Coronary artery (tissue), 2 donors: ENCODE data around the gene THAP11.

ENCODE experiments used
- DNase-seq: peaks from one replicate; pipeline ENCODE4 v3.0.0-alpha.2; 2017; ENCODE audit warnings: low spot score
- H3K27ac ChIP-seq, 2 donors: fragments of 200-600 bp; sonication (generic); one replicate each; pipeline ENCODE4 v1.5.1; 2016 to 2019
- H3K4me3 ChIP-seq: fragments of 200-600 bp; sonication (generic); 2 replicates; pipeline ENCODE4 v1.5.1; 2016; ENCODE audit warnings: mild to moderate bottlenecking, moderate library complexity
- TF ChIP-seq, protein P1 (sequence below): fragments of 200-600 bp; sonication (generic); IDR thresholded peaks from one replicate; pipeline ENCODE4 v1.5.1; 2019; ENCODE audit warnings: antibody characterized with exemption

Gene THAP11

DNA sequence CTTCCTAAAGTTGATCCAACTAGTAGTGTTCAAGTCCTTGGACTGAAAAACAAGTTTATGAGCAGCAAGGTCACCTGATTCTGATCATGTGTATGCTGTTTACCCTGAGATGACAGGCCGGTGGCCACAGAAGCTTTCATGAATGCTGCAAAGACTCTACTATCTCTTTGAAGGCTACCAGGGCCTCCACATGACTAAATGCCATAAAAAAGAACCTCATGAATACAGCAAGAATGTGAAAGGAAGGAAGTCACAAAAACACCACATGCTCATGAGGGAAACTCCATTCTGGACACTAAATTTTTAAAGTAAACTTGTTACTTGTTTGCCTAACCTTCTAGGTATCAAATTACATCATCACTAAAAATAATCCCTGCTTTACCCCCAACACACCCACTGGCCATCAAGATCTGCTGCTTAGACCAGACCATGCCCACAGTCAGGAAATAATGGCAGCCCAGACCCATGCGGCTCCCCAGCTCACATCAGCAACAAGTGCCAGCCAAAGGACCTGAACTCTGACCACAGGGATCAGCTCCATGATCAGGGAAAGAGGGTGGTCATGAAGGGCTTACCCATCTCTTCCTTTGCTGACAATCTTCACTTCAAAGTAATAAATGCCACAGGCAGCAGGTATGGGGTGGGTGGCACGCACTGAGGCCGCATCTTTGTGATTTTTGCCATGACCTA, 37.1 kb upstream of the THAP11 start:
- no peak for DNase-seq
- Histone ChIP-seq H3K4me3 (peak overlapping the region; percentile 92), H3K27ac (no peak overlapping the region)
- TF ChIP-seq, protein P1, sequence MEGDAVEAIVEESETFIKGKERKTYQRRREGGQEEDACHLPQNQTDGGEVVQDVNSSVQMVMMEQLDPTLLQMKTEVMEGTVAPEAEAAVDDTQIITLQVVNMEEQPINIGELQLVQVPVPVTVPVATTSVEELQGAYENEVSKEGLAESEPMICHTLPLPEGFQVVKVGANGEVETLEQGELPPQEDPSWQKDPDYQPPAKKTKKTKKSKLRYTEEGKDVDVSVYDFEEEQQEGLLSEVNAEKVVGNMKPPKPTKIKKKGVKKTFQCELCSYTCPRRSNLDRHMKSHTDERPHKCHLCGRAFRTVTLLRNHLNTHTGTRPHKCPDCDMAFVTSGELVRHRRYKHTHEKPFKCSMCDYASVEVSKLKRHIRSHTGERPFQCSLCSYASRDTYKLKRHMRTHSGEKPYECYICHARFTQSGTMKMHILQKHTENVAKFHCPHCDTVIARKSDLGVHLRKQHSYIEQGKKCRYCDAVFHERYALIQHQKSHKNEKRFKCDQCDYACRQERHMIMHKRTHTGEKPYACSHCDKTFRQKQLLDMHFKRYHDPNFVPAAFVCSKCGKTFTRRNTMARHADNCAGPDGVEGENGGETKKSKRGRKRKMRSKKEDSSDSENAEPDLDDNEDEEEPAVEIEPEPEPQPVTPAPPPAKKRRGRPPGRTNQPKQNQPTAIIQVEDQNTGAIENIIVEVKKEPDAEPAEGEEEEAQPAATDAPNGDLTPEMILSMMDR: no peak

DNA sequence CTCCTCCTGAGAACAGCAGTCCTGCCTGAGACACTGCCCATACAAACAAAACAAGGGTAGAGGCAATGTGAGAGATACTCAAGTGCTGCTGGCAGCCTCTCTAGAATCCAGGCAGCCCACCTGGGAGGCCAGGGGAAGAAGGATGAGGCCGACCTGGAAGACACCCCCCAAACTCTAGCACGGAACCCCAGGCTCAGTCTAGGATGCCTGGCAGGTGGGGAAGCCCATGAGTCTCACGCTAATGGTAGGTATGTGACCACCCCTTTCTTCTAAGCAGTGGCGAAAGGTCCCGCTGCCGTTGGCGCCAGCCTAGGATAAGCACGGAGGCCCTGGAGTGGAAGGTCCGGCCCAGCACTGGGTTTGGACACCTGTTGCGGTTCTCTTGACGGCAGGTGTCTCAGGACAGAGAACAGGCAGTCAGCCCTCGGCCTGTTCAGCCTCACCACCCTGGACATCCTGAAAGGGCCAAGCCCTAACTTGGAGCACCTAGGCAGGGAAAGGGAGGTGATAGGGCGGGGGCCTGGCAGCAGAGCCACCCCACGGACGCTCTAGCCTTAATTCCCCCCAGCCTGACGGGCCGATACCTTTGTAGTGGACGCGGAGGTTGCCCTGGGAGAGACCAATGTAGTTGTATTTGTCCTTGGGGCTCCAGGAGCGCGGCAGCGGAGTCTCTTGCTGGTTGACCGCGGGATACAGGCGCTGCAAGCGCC, 36.2 kb upstream of the THAP11 start:
- no peak for DNase-seq
- TF ChIP-seq, protein P1: no peak
- H3K4me3 ChIP-seq: peak overlapping the region; percentile 92
- H3K27ac ChIP-seq: peak overlapping the region; percentile 76 to 85

DNA sequence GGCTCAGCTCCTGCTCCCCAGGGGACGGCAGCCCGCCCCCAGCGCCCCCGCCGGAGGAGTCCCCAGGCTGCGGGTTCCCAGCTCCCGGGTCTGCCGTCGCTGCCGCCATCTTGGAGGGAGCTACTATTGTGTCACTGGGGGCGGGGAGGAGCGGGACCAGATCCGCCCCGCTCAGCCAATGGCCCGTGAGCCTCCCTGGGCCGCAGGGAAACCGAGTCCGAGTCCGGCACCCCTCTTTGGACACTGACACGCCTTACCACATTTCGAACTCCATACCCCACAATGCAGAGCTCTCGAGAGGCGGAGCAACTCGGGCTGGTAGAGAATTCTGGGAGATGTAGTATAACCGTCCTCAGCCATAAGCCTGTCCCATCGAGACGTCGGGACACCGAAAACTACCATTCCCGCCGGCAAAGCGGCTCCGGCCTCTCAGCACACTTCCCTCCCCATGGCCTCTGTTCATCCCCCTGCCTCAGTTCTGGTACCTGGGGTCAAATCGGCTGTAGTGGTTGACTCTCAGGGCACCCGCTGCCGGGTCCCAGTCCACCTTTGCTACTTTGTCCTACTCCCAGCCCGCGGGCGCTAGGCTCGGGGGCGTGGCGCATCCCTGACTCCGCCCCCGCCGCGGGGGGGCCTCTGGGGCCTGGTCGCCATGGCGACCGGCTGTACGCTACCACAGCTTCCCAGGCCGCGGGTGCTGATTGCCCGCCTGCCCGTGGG, 35.5 kb upstream of the THAP11 start, which contains the start of the genes RANBP10 and TSNAXIP1:
RANBP10 (minus strand) TSS at position 133 of the 720 bp plus-strand sequence; CDS start at position 109, 24 bp downstream.
TSNAXIP1 (plus strand) TSS at position 462 of the 720 bp plus-strand sequence. CDS start 261 bp downstream, outside the sequence.
- TF ChIP-seq, protein P1: no peak
- DNase-seq: peak; percentile 99
- peak within 1 kb of the TSS; percentile 76 to 86 for H3K27ac ChIP-seq
- H3K4me3 ChIP-seq: peak within 1 kb of the TSS; percentile 92

DNA sequence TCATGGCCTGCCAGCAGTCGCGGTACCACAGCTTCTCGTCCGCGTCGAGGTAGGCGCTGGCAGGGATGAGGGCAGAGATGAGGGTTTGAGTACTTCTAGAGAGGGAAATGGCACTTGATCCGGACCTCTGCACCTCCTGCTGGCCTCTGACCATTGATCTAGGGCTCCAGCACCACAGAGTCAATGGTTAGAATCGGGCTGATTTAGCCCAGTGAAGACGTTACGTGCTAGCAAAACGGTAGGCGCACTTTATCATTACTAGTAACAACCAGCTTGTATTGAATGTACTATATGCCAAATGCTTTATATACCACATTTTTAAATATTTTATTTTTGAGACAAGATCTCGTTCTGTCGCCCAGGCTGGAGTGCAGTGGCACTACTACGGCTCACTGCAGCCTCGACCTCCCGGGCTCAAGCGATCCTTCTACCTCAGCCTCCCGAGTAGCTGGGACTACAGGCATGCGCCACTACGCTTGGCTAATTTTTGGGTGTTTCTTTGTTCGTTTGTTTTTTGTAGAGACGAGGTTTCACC, 34.9 kb upstream of the THAP11 start:
- TF ChIP-seq, protein P1: no peak
- Histone ChIP-seq H3K27ac (peak overlapping the region in 1 of 2 donors; percentile 86), H3K4me3 (peak overlapping the region; percentile 92)
- no peak for DNase-seq

DNA sequence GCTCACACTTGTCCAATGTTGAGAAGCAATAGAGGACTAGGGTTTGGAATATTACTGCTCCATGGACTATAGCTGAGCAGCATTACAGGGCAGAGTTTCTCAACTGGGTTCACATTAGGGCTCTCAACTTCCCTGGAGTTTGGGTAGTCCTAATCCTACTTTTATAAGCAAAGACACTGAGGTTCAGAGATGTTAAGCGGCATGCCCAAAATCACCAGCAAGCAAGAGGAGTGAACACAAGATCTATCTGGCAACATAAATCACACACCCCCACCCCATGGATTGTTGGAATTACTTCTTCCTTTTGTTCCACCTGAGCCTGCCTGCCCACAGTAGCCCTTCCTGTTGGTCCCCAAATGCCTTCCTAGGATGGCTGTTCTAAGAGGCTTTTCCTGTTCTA, 30.2 kb upstream of the THAP11 start:
- H3K27ac ChIP-seq: no peak overlapping the region
- TF ChIP-seq, protein P1: no peak
- no peak for DNase-seq
- H3K4me3 ChIP-seq: no peak overlapping the region

DNA sequence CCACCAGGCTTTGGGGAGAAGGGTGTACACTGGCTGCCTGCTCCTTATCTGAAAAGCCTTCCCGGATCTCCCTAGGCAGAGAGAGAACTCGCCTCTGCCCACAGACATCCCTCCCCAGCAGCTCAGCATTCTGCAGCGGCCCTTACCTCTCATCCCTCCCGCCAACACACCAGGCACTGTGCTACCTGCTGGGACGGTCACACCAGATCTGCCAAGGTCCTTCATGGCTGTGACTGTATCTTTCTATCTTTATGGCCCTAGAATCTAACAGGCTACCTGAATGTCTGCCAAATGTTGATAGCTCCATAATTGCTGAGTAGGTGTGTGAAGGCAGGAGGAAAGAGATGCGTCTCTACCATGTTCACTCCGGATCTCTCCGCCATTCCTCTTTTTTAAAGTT, 27.6 kb upstream of the THAP11 start:
- no peak for DNase-seq
- TF ChIP-seq, protein P1: no peak
- Histone ChIP-seq H3K27ac (no peak overlapping the region), H3K4me3 (no peak overlapping the region)
